ENCODE measurements around the gene DRP2.
"Not testable (repeated sequence)": the region's sequence is repeated elsewhere in the genome, so short reads cannot be mapped to it uniquely, and the experiment has no call there.

The DRP2 gene

DNA sequence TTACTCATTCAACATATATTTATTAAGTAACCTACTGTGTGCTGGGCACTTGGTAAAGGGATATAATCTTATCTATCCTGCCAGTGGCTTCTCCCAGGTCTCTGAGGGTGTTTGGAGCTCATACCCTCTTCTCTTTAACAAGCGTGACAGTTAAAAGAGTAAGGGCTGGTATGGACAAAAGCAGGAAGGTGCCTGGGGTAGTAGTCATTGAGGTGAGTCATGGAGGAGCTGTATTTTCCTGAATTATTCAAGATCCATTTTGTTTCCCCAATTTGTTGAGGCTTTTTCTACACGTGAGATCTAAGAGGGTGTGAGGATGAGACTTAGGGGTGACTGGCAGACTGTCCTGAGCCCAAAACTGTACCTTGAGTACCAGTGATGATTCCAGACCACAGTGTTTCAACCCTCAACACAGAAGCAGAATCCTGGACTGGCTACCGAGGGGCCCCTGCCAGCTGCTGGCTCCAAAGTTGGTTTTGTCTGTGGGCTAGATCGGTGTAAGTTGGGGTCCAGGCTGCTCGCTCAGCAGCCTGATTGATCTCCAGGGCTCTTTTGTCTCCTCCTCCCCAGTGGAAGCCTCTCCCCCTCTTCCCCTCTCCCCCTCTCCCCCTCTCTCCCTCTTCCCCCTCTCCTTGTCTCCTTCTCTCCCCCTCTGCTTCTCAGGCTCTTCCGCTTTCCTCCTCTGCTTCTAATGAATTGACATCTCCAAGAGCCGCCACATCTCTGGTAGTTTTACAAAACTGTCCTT is at the start of gene DRP2:
Gene DRP2, plus strand, starts transcription at position 671 of the 748 bp plus-strand sequence. CDS start 11,862 bp downstream, outside the sequence.
- no peak for DNase-seq

DNA sequence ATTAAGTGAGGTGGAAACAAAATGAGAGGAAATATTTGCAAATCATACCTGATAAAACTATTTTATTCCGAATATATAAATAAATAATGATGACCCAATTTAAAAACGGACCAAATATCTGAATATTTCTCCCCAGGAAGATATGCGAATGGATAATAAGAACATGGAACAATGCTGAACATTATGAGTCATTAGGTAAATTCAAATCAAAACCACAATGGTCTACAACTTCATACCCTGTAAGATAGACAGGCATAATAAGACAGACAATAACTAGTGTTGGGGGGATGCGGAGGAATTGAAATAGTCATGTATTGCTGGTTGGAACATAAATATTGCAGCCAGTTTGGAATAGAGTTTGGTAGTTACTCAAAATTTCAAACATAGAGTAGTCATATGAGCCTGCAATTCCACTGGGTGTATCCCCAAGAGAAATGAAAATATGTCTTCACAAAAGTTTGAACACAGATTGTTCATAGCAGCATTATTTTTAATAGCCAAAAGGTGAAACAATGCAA is 47.6 kb upstream of the DRP2 start:
- no peak for DNase-seq

GRCh38 chrX:101176439-101176838 is 43.1 kb upstream of the DRP2 start:
- DNase-seq, result no peak

GRCh38 chrX:101184876-101185275 is 34.7 kb upstream of the DRP2 start:
- not testable (repeated sequence) for DNase-seq

DNA sequence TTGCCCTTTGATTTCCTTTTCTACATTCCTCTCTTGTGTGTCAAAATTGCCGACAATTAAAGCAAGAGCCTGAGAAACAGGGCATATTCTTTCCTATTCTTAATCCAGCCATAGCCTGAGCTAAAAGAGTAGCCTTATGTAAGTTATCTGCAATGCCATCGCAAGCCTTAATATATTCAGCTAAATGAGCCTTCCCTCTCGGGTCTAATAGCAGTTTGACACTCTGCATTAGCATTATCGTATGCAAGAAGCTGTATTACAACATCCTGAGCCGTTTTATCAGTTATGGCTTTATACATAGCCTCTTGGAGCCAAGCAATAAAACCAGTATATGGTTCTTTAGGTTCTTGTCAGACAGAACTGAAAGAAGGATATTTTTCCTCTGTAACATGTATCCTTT is 31.6 kb upstream of the DRP2 start:
- DNase-seq, result not testable (repeated sequence)

- no peak for DNase-seq
Measured at GRCh38 chrX:101190736-101191135, 28.9 kb upstream of the DRP2 start.

GRCh38 chrX:101191217-101191750 is 28.3 kb upstream of the DRP2 start:
- DNase-seq, result no peak

DNA sequence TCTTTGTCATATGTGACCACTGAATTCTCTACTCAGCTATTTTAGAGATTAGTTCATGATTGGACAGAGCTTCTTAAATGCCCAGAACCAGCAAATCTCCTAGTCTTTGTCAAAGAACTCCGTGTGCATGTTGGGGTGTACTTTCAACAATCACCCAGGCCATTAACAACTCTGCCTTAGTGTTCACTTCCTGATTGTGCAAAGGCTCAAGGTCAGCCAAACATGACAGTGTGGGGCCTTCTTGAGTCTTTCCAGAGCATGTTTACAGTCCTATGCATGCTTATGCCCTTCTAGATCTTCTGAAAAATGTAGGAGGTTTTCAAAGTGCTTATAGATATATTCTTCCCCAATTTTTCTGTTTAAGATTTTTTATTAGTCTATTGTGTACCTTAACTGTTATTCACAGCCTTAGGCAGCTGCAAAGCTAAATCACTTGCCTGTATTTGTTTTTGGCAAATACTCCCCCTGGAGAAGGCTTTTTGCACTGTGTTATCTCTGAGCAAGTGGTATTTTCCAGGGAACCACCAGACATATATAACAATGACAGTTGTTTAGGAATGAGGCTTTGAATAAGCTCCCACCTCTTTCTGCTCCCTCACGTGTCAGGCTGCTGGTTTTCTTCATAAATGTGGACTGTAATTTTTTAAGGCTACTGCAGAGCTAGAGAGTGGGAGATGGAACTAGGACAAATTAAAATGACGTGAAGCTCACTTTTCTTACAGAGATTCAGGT is 24.0 kb upstream of the DRP2 start:
- no peak for DNase-seq

DNA sequence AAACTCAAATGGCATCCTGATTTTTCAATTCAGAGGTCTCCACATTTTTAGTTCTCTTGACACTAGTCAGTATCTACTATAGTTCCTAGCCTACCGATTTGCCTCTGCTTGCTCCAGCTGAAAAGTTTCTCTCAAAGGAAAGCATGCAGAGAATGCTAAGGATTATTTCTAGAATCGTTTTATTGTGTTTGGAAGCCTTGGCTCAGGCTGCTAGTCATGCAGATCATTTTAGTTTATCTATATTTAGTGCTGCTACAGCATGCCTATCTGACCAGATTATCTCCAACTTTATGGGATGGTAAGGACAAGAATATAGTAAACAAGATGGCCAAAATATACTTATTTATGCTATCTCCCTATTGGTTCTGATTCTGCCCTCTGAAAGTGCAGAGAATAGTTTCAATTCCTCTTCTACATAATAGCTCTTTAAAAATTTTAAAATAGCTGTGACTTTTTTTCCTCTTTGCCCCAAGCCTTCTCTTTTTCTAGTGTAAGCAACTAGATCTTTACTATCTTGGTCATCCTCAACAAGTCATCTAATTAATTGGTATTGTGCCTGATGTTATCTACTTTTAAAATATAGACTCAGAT is 15.7 kb upstream of the DRP2 start:
- DNase-seq, result no peak

DNA sequence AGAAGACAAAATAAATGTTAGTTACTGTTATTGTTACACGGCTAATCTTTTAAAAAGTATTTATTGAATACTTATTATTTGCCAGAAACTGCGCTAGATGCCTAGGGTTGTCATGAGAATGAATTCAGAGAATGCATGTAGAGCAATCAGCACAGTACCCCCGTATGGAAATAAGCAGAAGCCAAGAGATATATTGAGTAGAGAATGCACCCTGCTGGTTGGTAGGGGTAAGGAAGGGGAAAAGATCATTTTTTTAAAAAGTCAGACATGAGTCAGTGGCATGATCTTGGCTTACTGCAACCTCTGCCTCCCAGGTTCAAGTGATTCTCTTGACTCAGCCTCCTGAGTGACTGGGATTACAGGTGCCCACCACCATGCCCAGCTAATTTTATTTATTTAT is 13.1 kb upstream of the DRP2 start:
- peak; percentile 24 for DNase-seq

DNA sequence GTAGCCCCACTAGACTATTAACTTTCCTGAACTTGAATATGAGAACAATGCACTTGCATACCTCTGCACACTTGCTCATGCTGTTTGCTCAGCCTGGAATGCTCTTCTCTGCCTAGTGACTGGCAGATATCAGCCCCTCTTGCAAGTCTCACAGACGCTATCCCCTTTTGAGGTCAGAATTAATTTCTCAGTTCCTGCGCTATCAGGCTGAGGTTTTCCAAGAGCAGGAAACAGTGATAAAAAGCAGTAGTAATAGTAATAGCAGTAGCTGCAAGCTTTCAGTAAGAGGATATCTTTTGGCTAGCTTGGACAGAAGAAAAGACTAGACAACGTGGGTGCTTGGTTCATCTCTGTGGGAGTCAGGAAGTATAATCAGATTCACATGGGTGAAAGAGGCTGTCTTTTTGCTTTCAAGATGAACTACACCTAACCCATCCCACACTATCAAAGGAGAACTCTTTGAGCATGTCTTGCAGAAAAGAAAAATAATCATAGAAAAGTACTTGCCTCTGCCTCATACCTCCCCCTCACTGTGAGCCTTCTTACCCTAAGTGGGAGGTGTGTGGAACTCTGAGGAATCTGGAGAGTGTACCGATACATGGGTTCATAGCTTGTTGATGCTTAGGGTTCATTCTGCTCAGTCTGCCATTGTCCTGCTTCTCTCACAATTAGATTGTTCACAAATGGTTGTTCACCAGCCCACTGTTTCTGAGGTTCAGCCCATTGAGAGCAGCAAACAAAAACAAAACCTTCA is 11.3 kb upstream of the DRP2 start:
- DNase-seq, result no peak

GRCh38 chrX:101210630-101211029 is 9.0 kb upstream of the DRP2 start:
- DNase-seq, result peak; percentile 96

DNA sequence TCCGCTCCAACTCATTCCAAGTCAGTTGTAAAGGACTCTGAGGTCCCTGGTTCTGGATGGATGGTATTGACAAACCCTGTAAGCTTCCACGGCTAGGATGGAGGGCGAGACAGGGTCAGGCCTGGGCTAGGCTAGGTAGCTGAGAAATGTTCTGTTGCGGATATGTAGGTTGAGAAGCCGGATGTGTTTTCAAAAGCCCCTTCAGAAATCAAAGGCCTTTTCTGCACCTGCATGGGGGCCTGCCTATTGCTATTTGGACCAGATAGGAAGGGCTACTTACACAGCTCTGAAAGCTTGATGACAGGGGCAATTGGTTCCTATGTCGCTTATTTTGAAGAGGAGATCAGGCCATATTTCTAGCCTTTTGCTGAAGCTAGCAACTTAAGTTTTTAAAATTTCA is 1.9 kb upstream of the DRP2 start:
- no peak for DNase-seq

- no peak for DNase-seq
Measured at GRCh38 chrX:101219864-101220346, 319 bp downstream of the DRP2 start.

DNA sequence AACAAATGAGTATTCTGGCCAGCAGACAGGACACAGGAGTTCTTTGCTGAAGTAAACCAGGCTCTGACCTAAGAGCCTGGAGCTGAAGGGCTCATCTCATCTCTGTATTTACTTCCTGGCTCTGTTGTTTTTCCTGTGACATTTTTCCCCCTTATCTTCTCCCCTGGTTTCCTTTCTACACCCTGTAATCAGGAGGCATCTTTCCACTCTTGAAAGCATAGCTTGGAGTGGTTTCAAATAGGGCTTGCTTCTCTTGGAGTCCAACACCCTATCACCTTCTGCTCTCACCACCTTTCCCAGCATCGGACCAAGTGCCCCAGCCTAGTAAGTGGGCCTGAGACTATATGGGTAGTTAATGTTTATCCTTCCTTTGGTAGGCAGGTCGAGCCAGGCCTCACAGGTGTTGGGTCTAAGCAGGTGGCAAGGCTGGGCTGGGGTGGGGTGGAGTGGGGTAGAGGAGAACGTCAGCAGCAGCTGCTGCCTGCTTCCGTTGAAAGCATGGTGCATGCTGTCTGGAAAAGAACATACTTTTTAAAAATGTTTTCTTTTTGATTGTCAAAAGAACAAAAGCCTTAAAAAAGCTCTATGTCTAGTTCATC is 1.2 kb downstream of the DRP2 start:
- no peak for DNase-seq

- no peak for DNase-seq
Measured at GRCh38 chrX:101223226-101223625, 3.6 kb downstream of the DRP2 start.

GRCh38 chrX:101229170-101229569 is 9.6 kb downstream of the DRP2 start:
- DNase-seq, result no peak

DNA sequence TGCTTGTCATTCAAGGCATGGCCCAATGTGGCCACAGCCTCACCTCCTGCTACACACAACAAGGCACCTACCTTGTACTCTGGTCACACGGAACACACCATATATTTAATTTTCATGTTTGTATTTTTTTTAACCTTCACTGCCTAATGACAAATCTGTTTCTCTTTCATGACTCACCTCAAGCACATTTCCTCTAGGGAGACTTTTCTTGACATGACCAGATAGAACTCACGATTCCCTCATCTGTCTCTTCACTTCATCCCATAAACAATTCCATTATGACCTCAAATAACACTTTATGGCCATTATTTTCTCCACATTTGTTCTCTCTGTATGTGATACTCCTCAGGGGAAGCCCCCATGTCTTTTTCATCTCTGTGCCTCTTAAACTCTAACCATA is 11.1 kb downstream of the DRP2 start:
- no peak for DNase-seq

GRCh38 chrX:101231080-101231479 is 11.5 kb downstream of the DRP2 start:
- no peak for DNase-seq

- DNase-seq, result no peak
Measured at GRCh38 chrX:101232316-101232715, 12.7 kb downstream of the DRP2 start.

DNA sequence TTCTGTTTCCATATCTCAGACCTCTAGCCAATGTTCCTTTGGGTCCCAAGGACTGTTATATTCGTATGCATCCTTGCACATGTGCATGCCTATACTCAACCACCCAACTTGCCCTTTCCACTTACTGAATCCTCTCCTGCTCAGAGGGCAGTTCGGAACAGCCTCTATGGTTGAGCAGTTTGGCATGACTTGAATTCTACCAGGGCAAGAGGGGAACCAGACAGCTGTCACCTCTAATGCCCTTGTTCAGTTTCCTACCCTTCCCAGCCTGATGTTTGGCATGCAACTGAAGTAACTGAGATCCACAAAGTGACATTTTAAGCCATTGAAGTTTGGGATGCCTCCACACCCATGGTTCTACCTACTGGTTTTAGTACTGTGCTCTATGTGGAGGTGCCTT is 17.5 kb downstream of the DRP2 start:
- DNase-seq, result no peak

GRCh38 chrX:101241531-101241930 is 21.9 kb downstream of the DRP2 start:
- DNase-seq, result no peak

All from NCI-H524 treated with DMSO at 0.1 percent for 48 hours (cell line).